ENCODE results near the gene CEBPG.

The CEBPG gene

GRCh38 chr19:33388725-33389420 lies 15.4 kb downstream of the CEBPG start:
- H3K27ac ChIP-seq = no peak overlapping the region
- TF ChIP-seq ZFX (IDR thresholded peaks at IDR 0.05) (no peak), CTCF (conservative IDR thresholded peaks at IDR 0.05) (no peak)

- H3K27ac ChIP-seq = no peak overlapping the region
- TF ChIP-seq CTCF (conservative IDR thresholded peaks at IDR 0.05) (no peak), ZFX (IDR thresholded peaks at IDR 0.05) (no peak)
These were observed 16.1 kb downstream of the CEBPG start for GRCh38 chr19:33389421-33390100.

GRCh38 chr19:33390101-33390907 lies 16.8 kb downstream of the CEBPG start:
- no peak overlapping the region for H3K27ac ChIP-seq
- no peak for TF ChIP-seq ZFX (IDR thresholded peaks at IDR 0.05)
- no peak for TF ChIP-seq CTCF (conservative IDR thresholded peaks at IDR 0.05)

GRCh38 chr19:33390908-33391630 lies 17.6 kb downstream of the CEBPG start:
- no peak overlapping the region for H3K27ac ChIP-seq
- TF ChIP-seq CTCF (conservative IDR thresholded peaks at IDR 0.05) (no peak), ZFX (IDR thresholded peaks at IDR 0.05) (no peak)

GRCh38 chr19:33391631-33392249 lies 18.2 kb downstream of the CEBPG start:
- no peak overlapping the region for H3K27ac ChIP-seq

More at GRCh38 chr19:33391631-33392249, 18.2 kb downstream of the CEBPG start:
- no peak for TF ChIP-seq CTCF (conservative IDR thresholded peaks at IDR 0.05)
- no peak for TF ChIP-seq ZFX (IDR thresholded peaks at IDR 0.05)
